ENCODE results near the gene ACOX1. TPM values are rescaled to one million over a fixed set of nuclear protein-coding genes. Genes with fewer than 3 reads are reported as not detected.

Gene ACOX1
- total and polyA plus RNA-seq, 2 of the 13 experiments (the other 11 are each of a cell fraction or from before 2014, with no cell fraction given): 86.4 to 120 TPM

DNA sequence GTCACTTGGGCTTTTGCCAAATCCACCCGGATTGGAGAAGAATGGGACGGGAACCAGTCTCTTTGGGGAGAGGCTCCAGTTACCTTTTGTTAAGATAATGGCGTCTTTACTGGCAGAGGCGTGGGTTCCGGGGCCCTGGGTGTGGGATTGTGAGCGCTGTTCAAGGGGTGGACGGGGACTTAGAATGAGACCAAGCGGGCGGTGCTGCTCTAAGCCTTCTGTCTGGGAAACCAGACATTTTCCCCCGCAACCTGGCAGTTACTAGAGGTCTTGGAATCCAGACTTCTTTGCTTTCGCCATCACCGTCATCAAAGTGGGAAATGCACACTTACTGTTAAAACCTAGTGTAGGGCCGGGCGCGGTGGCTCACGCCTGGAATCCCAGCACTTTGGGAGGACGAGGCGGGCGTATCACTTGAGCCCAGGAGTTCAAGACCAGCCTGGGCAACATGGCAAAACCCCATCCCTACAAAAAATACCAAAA lies 780 bp upstream of the ACOX1 start (continued):
- TF ChIP-seq EHMT2 (IDR thresholded peaks at IDR 0.05; ENCODE audit: borderline replicate concordance, low read depth, low read length): 0 out of 2 replicates have a peak, but pooled peaks have one; percentile 26
- TF ChIP-seq HNRNPH1 (optimal IDR thresholded peaks at IDR 0.05; ENCODE audit: low read depth, low read length): peak; percentile 14
- TF ChIP-seq RXRA (CRISPR knock-in tag; IDR thresholded peaks at IDR 0.05): no peak
- no peak for TF ChIP-seq ZNF75D (CRISPR knock-in tag; IDR thresholded peaks at IDR 0.05; ENCODE audit: borderline replicate concordance)
- TF ChIP-seq, protein P1, sequence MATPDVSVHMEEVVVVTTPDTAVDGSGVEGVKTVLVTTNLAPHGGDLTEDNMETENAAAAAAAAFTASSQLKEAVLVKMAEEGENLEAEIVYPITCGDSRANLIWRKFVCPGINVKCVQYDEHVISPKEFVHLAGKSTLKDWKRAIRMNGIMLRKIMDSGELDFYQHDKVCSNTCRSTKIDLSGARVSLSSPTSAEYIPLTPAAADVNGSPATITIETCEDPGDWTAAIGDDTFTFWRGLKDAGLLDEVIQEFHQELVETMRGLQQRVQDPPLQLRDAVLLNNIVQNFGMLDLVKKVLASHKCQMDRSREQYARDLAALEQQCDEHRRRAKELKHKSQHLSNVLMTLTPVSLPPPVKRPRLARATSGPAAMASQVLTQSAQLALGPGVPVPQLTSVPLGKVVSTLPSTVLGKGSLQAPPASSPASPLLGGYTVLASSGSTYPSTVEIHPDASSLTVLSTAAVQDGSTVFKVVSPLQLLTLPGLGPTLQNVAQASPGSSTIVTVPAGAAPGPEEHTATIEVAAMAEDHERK (CRISPR knock-in tag; IDR thresholded peaks at IDR 0.05; ENCODE audit: low read depth): no peak
- TF ChIP-seq XBP1 (CRISPR knock-in tag; IDR thresholded peaks at IDR 0.05): 0 out of 2 replicates have a peak, but pooled peaks have one; percentile 3
- TF ChIP-seq TSC22D2 (CRISPR knock-in tag; IDR thresholded peaks at IDR 0.05; ENCODE audit: borderline replicate concordance): 0 out of 2 replicates have a peak, but pooled peaks have one; percentile 10
- TF ChIP-seq, protein P2, sequence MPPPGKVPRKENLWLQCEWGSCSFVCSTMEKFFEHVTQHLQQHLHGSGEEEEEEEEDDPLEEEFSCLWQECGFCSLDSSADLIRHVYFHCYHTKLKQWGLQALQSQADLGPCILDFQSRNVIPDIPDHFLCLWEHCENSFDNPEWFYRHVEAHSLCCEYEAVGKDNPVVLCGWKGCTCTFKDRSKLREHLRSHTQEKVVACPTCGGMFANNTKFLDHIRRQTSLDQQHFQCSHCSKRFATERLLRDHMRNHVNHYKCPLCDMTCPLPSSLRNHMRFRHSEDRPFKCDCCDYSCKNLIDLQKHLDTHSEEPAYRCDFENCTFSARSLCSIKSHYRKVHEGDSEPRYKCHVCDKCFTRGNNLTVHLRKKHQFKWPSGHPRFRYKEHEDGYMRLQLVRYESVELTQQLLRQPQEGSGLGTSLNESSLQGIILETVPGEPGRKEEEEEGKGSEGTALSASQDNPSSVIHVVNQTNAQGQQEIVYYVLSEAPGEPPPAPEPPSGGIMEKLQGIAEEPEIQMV (CRISPR knock-in tag; IDR thresholded peaks at IDR 0.05; ENCODE audit: low read depth): 0 out of 2 replicates have a peak, but pooled peaks have one; percentile 2
- TF ChIP-seq, protein P3, sequence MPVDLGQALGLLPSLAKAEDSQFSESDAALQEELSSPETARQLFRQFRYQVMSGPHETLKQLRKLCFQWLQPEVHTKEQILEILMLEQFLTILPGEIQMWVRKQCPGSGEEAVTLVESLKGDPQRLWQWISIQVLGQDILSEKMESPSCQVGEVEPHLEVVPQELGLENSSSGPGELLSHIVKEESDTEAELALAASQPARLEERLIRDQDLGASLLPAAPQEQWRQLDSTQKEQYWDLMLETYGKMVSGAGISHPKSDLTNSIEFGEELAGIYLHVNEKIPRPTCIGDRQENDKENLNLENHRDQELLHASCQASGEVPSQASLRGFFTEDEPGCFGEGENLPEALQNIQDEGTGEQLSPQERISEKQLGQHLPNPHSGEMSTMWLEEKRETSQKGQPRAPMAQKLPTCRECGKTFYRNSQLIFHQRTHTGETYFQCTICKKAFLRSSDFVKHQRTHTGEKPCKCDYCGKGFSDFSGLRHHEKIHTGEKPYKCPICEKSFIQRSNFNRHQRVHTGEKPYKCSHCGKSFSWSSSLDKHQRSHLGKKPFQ (CRISPR knock-in tag; IDR thresholded peaks at IDR 0.05; ENCODE audit: insufficient replicate concordance): peak; percentile 6
- no peak for TF ChIP-seq MTA3 (CRISPR knock-in tag; IDR thresholded peaks at IDR 0.05)
- no peak for TF ChIP-seq ZNF839 (CRISPR knock-in tag; IDR thresholded peaks at IDR 0.05; ENCODE audit: borderline replicate concordance)
- TF ChIP-seq ZNF703 (CRISPR knock-in tag; IDR thresholded peaks at IDR 0.05; ENCODE audit: borderline replicate concordance): no peak; the same call in 1 of the 2 replicates
- TF ChIP-seq, protein P4, sequence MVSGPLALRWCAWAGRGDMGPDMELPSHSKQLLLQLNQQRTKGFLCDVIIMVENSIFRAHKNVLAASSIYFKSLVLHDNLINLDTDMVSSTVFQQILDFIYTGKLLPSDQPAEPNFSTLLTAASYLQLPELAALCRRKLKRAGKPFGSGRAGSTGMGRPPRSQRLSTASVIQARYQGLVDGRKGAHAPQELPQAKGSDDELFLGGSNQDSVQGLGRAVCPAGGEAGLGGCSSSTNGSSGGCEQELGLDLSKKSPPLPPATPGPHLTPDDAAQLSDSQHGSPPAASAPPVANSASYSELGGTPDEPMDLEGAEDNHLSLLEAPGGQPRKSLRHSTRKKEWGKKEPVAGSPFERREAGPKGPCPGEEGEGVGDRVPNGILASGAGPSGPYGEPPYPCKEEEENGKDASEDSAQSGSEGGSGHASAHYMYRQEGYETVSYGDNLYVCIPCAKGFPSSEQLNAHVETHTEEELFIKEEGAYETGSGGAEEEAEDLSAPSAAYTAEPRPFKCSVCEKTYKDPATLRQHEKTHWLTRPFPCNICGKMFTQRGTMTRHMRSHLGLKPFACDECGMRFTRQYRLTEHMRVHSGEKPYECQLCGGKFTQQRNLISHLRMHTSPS (CRISPR knock-in tag; IDR thresholded peaks at IDR 0.05; ENCODE audit: low read depth): no peak
- no peak for TF ChIP-seq ZMYM3 (CRISPR knock-in tag; IDR thresholded peaks at IDR 0.05)
- 0 out of 2 replicates have a peak, but pooled peaks have one; percentile 54 for TF ChIP-seq KDM5A (IDR thresholded peaks at IDR 0.05; ENCODE audit: borderline replicate concordance, low read length)
- no peak for TF ChIP-seq LCORL (IDR thresholded peaks at IDR 0.05)
- TF ChIP-seq LCORL (CRISPR knock-in tag; IDR thresholded peaks at IDR 0.05): no peak
- 0 out of 2 replicates have a peak, but pooled peaks have one; percentile 1 for TF ChIP-seq ZFP1 (CRISPR knock-in tag; IDR thresholded peaks at IDR 0.05)
- TF ChIP-seq ZNF367 (CRISPR knock-in tag; IDR thresholded peaks at IDR 0.05; ENCODE audit: borderline replicate concordance): no peak
- no peak for TF ChIP-seq RFX1 (IDR thresholded peaks at IDR 0.05)
- TF ChIP-seq KMT2B (CRISPR knock-in tag; IDR thresholded peaks at IDR 0.05): no peak
- no peak for TF ChIP-seq AKAP8 (CRISPR knock-in tag; IDR thresholded peaks at IDR 0.05)
- no peak for TF ChIP-seq NKX3-1 (CRISPR knock-in tag; IDR thresholded peaks at IDR 0.05)
- TF ChIP-seq GLI4 (CRISPR knock-in tag; IDR thresholded peaks at IDR 0.05; ENCODE audit: borderline replicate concordance): peak; percentile 84
- TF ChIP-seq YEATS2 (CRISPR knock-in tag; IDR thresholded peaks at IDR 0.05; ENCODE audit: borderline replicate concordance): no peak
- no peak for TF ChIP-seq ZFYVE20 (CRISPR knock-in tag; IDR thresholded peaks at IDR 0.05; ENCODE audit: borderline replicate concordance, low read depth)
